HG02885 (cell line): ENCODE data around the gene SYNE2.
"Not testable (repeated sequence)": the region's sequence is repeated elsewhere in the genome, so short reads cannot be mapped to it uniquely, and the experiment has no call there.

ENCODE experiments used
- ATAC-seq: cut with Tn5 transposase; IDR thresholded peaks from one replicate; pipeline ENCODE4 v1.9.1; 2021; ENCODE audit warnings: mild to moderate bottlenecking; ENCODE audit not compliant: unreplicated experiment, poor library complexity

SYNE2 gene

GRCh38 chr14:63870753-63871037 lies 17.9 kb downstream of the SYNE2 start:
- not testable (repeated sequence) for ATAC-seq

DNA sequence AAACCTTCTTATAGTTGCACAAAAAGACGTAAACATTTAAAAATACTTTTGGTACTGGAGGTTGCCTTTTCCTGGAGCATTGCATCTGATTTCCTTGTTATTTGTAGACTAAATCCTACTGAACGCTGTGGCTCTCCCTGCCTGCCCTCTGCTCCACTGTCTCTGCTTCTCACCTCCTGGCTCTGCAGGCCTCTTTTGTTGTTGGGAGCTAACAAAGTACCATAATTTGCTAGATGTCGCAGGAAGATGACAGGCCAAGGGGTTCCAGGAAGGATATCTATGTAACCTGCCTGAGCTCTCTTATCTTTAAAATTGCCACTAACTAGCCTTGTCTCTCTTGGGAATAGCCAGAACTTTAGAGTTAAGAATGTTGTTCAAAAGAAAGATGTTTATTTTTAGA lies 21.4 kb downstream of the SYNE2 start:
- no peak for ATAC-seq

DNA sequence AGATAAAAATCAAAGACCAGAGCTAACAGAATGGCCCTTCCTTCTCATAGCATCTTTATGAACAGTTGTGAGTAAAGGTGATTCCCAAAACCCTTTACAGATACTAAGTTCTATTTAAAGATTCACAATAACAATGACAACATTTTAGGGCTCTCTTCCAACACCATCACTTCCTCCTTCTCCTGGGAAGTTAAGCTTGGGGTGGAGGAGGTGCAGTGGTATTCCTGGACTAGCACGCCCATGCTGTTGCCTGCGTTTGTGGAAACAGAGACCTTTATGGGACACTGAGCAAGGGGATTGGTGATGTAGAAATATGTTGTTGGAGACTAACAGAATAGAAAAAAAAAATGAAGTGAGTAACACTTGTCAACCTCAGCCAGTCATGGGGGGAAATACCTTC lies 22.5 kb downstream of the SYNE2 start:
- no peak for ATAC-seq

DNA sequence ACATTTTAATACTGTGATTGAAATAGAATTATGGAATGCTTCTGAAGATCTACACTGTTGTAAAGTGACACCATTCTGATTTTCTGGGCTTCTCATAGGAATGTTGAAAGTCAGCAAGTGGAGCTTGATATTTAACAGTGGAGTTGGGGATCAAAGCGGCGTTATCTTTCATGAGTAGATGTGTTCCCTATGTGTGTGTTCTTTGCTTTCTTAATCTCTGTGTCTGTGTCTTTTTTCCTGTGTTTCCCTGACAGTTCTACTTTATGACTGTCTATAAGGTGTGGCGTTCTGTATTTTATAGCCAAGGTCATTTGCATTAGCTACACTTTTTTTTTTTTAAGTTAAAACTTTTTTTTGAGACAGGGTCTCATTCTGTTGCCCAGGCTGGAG lies 24.7 kb downstream of the SYNE2 start:
- ATAC-seq: no peak

DNA sequence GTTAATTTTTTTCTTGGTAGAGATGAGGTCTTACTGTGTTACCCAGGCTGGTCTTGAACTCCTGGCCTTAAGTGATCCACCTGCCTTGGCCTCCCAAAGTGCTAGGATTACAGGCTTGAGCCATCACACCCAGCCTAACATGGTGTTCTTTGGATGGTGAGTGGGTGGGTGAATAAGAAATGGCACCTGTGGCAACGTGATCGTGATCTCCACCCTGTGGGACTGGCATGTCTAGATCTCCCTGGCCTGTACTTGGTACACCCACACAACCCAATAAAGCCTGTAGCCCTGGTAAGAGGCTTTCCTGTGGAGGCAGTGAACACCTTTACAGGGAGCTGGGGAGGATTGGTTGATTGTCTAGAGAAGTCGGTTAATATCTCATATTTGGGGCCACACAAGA lies 25.2 kb downstream of the SYNE2 start:
- ATAC-seq: no peak

DNA sequence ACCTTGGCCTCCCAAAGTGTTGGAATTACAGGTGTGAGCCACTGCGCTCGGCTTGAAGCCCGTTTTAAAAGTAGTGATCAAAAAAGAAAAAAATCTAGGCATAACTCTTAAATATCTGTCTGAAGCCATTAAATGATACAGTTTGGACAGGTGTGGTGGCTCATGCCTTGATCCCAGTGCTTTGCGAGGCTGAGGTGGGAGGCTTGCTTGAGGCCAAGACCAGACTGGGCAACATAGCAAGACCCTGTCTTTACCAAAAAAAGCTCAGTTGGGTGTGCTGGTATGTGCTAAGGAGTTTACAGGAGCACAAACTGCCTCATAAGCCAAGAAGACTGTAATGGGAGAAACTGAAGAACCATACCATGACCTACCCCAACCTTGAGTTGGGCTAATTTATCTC lies 26.0 kb downstream of the SYNE2 start:
- no peak for ATAC-seq

DNA sequence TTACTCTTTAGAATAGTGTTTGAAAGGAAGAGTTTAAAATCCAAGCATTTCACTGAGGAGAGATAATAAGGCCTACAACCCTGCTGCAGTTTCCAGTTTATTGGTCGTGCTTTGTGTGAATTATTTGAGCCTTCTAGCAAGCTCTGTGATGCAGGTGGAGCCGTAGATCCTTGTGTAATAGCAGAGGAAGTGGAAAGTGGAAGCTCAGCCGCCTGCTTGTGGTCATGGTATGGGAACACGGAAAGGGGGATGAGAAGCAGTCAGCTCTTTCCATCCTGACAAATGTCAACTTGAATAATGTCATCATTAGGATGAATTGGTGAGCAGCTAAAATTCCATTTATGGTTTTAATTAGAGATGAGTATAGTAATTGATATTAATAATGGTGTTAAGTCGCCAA lies 29.1 kb downstream of the SYNE2 start:
- ATAC-seq: no peak

- no peak for ATAC-seq
Observed at GRCh38 chr14:63887899-63888298, 35.1 kb downstream of the SYNE2 start.

DNA sequence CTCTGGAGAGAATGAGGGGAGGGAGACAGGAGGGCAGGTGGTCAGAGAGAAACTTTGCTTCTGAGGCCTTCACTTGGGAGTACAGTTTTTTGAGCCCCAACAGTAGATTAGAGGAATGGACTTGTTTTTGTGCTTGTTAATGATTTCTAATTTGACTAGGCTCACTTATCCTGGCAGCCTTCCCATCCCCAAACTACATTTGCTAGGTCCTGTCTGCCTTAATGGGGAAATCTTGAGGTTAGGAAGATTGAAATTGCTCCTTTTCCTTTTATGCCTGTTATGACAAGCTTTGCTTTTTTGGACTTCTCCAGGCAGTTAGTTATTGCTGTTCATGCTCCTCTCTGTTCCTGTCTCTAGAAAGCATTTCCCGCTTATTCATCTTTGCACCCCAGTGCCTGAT lies 37.7 kb downstream of the SYNE2 start:
- ATAC-seq: no peak

GRCh38 chr14:63891148-63891975 lies 38.6 kb downstream of the SYNE2 start:
- no peak for ATAC-seq

DNA sequence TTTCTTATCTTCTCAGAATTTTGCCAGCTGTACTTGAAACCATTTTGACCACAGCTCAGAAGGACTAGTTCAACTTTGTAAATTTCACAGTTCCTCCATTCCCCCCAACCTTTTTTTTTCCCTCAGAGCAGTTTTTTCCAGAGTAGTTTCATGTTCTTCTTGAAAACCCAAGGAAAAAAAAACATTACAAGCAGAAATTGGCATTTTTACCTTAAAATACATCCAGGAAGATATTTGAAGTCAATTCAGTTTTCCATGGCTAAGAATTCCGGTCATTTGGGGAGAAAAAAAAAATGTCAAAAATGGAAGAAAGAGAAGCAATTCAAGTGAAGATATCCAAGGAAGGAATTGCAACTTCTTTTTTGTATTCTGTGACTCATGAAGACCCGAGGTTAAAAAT lies 39.5 kb downstream of the SYNE2 start:
- ATAC-seq: no peak

GRCh38 chr14:63893701-63894458 lies 41.1 kb downstream of the SYNE2 start:
- no peak for ATAC-seq

GRCh38 chr14:63895510-63895909 lies 42.7 kb downstream of the SYNE2 start:
- ATAC-seq: no peak

DNA sequence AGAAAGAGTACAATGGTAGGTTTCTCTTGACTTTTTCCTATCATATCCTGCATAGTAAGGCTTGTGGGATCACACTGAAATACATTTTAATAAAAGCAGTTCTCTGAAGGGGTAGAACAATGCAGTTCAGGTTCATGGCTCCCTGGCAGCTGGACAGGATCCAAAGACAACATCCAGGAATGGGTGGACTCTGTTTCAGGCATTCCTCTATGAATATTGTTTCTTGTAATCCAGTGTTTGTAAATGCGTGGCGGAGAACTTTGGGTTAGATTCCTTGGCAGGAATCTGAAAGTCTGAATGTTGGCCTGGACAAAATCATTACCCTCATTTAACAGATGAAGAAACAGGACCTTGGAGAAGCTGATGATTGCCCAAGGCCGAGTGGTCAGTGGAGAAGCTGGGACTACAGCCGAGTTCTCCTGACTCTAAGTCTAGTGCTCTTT lies 43.5 kb downstream of the SYNE2 start:
- no peak for ATAC-seq

GRCh38 chr14:63897721-63898163 lies 44.9 kb downstream of the SYNE2 start:
- no peak for ATAC-seq

- ATAC-seq: no peak
Observed at GRCh38 chr14:63899953-63900352, 47.1 kb downstream of the SYNE2 start.

DNA sequence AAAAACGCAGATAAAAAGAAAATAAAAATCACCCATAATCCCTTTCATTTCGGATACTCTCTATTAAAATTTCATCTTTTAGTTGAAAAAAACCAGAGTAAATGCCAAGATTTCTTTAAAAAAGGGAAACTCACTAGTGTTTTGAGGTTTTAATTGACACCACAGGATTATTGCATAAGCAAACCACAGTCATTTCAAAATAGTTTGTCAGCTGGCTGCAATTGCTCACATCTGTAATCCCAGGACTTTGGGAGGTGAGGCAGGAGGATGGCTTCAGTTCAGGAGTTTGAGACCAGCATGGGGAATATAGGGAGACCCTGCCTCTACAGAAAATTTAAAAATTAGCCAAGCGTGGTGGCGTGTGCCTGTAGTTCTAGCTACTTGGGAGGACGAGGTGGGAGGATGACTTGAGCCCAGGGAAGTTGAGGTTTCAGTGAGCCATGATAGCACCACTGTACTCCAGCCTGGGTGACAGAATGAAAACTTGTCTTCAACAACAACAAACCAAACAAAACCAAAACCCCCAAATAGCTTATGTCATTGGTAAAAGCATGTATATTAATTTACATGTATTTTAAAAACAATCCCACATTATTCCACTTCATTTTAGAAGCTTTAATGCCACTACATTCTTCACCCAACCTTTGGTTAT lies 48.8 kb downstream of the SYNE2 start:
- ATAC-seq: no peak

DNA sequence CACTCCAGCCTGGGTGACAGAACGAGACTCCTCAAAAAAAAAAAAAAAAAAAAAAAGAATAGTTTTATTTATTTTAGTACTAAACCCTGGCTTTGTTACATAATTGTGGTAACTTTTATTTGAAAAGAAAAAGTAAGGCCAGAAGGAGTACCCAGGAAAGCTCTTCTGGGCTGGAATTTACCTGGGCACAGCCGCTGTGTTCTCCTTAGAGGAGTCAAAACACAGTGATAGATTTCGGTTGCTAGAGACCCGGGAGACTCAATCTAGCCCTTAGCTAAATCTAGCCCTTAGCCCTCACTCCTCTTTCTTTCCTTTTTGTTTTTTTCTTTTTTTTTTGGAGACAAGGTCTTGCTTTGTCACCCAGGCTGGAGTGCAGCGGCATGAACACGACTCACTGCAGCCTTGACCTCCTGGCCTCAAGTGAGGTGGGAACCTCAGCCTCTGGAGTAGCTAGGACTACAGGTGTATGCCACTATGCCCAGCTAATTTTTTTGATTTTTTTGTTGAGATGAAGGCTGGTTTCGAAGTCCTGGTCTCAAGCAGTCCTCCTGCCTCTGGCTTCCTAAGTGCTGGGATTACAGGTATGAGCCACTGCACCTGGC lies 49.7 kb downstream of the SYNE2 start:
- no peak for ATAC-seq

DNA sequence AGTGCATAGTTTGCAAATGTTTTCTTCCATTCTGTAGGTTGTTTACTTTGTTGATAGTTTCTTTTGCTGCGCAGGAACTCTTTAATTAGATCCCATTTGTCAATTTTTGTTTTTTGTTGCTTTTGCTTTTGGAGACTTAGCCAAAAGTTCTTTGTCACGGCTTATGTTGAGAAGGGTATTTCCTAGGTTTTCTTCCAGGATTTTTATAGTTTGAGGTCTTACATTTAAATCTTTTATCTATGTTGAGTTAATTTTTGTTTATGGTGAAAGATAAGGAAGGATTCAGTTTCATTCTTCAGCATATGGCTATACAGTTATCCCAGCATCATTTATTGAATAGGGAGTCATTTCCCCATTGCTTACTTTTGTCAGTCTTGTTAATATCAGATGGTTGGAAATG lies 51.9 kb downstream of the SYNE2 start:
- no peak for ATAC-seq

GRCh38 chr14:63905370-63905769 lies 52.6 kb downstream of the SYNE2 start:
- ATAC-seq: no peak

DNA sequence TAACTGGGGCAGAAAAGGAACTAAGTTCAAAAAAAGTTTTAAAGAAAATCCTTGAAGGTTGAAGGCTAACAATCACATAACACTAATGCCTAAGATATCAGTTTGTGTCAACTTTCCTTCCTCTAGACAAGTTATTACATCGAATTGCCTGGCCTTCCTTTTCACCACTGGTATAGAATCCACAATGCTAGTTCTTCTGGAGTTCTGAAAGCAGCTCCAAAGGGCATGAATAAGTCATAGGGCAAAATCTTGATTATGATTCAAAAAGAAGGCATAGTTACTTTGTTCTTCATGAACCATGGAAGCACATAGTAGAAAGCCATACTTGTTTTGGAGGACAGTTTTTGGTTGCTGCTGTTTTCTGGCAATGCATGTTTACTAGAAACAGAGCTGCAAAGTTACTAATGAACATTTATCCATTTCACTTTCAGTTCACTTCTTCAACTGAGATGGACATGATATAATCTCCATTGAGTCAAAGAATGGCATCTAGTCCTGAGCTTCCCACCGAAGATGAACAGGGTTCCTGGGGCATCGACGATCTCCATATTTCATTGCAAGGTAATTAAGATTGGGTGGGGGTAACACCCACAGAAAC lies 56.0 kb downstream of the SYNE2 start:
- no peak for ATAC-seq
